ENCODE results near the gene NLE1.

Gene NLE1

DNA sequence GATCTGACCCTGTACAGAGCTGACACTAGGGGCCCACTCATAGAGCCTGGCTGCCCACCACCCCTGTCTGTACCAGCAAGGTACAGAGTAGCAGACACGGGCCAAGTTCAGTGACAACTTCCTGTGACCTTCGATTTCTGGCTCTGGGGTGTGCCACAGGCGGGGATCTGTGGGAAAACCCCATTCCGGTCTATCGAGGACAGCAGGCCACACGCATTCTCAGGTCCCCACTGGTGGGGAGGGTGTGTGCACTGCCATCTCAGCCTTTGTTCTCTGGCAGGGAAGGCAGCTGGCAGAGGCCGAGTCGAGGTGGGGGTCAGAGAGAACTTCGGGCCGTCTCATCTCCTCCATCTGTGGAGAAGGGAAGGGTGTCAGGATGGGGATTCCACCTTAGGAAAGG, 10.0 kb downstream of the NLE1 start:
- H3K4me2 ChIP-seq (ENCODE audit: low read depth, low read length, poor library complexity, severe bottlenecking), result no peak overlapping the region
- no peaks in the 10 kb centered on the region for H3K9me2 ChIP-seq (replicated peaks; ENCODE audit: insufficient read depth, low read length)
- H3F3A ChIP-seq (ENCODE audit: insufficient read depth), result 0 out of 2 replicates have a peak, but pooled peaks cover 3% of the 10 kb centered on the region
- no peaks in the 10 kb centered on the region for H3K79me2 ChIP-seq (ENCODE audit: insufficient read depth, low read length)
- no peak overlapping the region for H2AFZ ChIP-seq (ENCODE audit: low read depth, low read length, severe bottlenecking)
- no peaks in the 10 kb centered on the region for H3K27me3 ChIP-seq (ENCODE audit: low read length)
- no peak overlapping the region for H3K9ac ChIP-seq (ENCODE audit: low read length)
- no peaks in the 10 kb centered on the region for H3K9me3 ChIP-seq (ENCODE audit: insufficient read depth, low read length)
- H3K4me3 ChIP-seq (ENCODE audit: insufficient read depth, low read length, poor library complexity, severe bottlenecking), result no peak overlapping the region
- H3K36me3 ChIP-seq (ENCODE audit: low read length), result no peaks in the 10 kb centered on the region; the same call in 1 of the 2 replicates
- no peak for TF ChIP-seq EZH2phosphoT487 (conservative IDR thresholded peaks at IDR 0.05; ENCODE audit: low read length)
- TF ChIP-seq, protein P1, sequence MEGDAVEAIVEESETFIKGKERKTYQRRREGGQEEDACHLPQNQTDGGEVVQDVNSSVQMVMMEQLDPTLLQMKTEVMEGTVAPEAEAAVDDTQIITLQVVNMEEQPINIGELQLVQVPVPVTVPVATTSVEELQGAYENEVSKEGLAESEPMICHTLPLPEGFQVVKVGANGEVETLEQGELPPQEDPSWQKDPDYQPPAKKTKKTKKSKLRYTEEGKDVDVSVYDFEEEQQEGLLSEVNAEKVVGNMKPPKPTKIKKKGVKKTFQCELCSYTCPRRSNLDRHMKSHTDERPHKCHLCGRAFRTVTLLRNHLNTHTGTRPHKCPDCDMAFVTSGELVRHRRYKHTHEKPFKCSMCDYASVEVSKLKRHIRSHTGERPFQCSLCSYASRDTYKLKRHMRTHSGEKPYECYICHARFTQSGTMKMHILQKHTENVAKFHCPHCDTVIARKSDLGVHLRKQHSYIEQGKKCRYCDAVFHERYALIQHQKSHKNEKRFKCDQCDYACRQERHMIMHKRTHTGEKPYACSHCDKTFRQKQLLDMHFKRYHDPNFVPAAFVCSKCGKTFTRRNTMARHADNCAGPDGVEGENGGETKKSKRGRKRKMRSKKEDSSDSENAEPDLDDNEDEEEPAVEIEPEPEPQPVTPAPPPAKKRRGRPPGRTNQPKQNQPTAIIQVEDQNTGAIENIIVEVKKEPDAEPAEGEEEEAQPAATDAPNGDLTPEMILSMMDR (IDR thresholded peaks at IDR 0.05; ENCODE audit: insufficient read depth, low read length, poor library complexity, severe bottlenecking), result no peak
- no peaks in the 10 kb centered on the region for H4K20me1 ChIP-seq (ENCODE audit: low read depth, low read length)
- H3K27ac ChIP-seq (ENCODE audit: low read depth, low read length), result no peak overlapping the region

DNA sequence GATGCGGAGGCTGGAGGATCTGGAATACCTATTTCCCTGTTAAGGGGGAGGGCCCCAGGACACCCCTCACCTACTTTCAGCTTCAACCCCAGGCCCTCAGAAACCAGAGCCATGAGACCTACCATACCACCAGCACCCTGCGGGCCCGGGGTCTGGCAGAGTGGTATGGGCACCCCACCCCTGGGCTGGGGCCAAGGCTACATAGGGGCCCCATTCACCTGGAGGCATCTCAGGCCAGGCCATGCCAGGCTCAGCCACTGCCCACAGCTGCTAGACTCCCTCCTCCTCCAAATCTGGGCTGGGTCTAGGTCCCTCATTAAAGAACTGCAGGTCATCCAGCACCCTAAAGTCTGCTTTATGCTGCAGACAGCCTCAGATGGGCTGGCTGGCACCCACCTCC, 11.7 kb downstream of the NLE1 start:
- no peak overlapping the region for H3K4me3 ChIP-seq (ENCODE audit: insufficient read depth, low read length, poor library complexity, severe bottlenecking)

DNA sequence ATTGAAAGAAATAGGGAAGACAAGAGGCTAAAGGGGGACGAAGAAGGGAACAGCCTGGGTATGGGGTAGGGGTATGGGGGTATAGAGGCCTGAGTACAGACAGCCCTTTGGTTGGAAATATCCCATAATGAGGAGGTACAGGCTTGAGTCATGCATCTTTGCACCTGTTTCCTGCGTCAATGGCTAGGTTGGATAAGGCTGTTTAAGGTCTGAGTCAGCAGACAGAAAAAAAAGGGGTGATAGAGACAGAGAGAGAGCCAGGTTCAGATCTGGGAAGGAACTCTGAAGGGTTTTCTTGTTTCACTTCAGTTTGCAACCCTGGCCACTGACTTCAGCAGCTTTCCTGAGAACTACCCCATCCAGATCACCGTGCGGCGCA, 12.1 kb downstream of the NLE1 start:
- H3K79me2 ChIP-seq (ENCODE audit: insufficient read depth, low read length), result no peaks in the 10 kb centered on the region
- TF ChIP-seq EZH2phosphoT487 (conservative IDR thresholded peaks at IDR 0.05; ENCODE audit: low read length), result no peak
- TF ChIP-seq, protein P1 (IDR thresholded peaks at IDR 0.05; ENCODE audit: insufficient read depth, low read length, poor library complexity, severe bottlenecking), result no peak
- H3K27me3 ChIP-seq (ENCODE audit: low read length), result no peaks in the 10 kb centered on the region
- no peak overlapping the region for H3K4me2 ChIP-seq (ENCODE audit: low read depth, low read length, poor library complexity, severe bottlenecking)
- H3K27ac ChIP-seq (ENCODE audit: low read depth, low read length), result no peak overlapping the region
- no peaks in the 10 kb centered on the region; the same call in 1 of the 2 replicates for H3F3A ChIP-seq (ENCODE audit: insufficient read depth)
- no peak overlapping the region for H2AFZ ChIP-seq (ENCODE audit: low read depth, low read length, severe bottlenecking)
- no peaks in the 10 kb centered on the region for H3K9me2 ChIP-seq (replicated peaks; ENCODE audit: insufficient read depth, low read length)
- no peaks in the 10 kb centered on the region; the same call in 1 of the 2 replicates for H3K36me3 ChIP-seq (ENCODE audit: low read length)
- H3K9ac ChIP-seq (ENCODE audit: low read length), result no peak overlapping the region
- H3K4me3 ChIP-seq (ENCODE audit: insufficient read depth, low read length, poor library complexity, severe bottlenecking), result no peak overlapping the region
- no peaks in the 10 kb centered on the region for H4K20me1 ChIP-seq (ENCODE audit: low read depth, low read length)
- no peaks in the 10 kb centered on the region for H3K9me3 ChIP-seq (ENCODE audit: insufficient read depth, low read length)

More for the DNA sequence above, 11.7 kb downstream of the NLE1 start:
- Histone ChIP-seq H3K9me2 (replicated peaks; ENCODE audit: insufficient read depth, low read length) (no peaks in the 10 kb centered on the region), H4K20me1 (ENCODE audit: low read depth, low read length) (no peaks in the 10 kb centered on the region), H2AFZ (ENCODE audit: low read depth, low read length, severe bottlenecking) (no peak overlapping the region), H3F3A (ENCODE audit: insufficient read depth) (no peaks in the 10 kb centered on the region; the same call in 1 of the 2 replicates), H3K9me3 (ENCODE audit: insufficient read depth, low read length) (no peaks in the 10 kb centered on the region), H3K4me2 (ENCODE audit: low read depth, low read length, poor library complexity, severe bottlenecking) (no peak overlapping the region), H3K27ac (ENCODE audit: low read depth, low read length) (no peak overlapping the region), H3K79me2 (ENCODE audit: insufficient read depth, low read length) (no peaks in the 10 kb centered on the region), H3K27me3 (ENCODE audit: low read length) (no peaks in the 10 kb centered on the region), H3K9ac (ENCODE audit: low read length) (no peak overlapping the region), H3K36me3 (ENCODE audit: low read length) (no peaks in the 10 kb centered on the region; the same call in 1 of the 2 replicates)
- TF ChIP-seq EZH2phosphoT487 (conservative IDR thresholded peaks at IDR 0.05; ENCODE audit: low read length), result no peak
- TF ChIP-seq, protein P1 (IDR thresholded peaks at IDR 0.05; ENCODE audit: insufficient read depth, low read length, poor library complexity, severe bottlenecking), result no peak

Data from SU-DHL-6 (cell line).